Epithelial cell of prostate (primary cell): ENCODE measurements around the gene PLEKHA5.
"Not testable (repeated sequence)": the region's sequence is repeated elsewhere in the genome, so short reads cannot be mapped to it uniquely, and the experiment has no call there.

ENCODE experiments used
- DNase-seq: peaks from one replicate; pipeline ENCODE4 v3.0.0-alpha.2; 2011; ENCODE audit warnings: low read depth, low spot score
- H3K27ac ChIP-seq: fragments of 450-650 bp; 2 replicates; pipeline ENCODE4 v1.5.1; 2017; ENCODE audit warnings: mild to moderate bottlenecking

PLEKHA5 gene

GRCh38 chr12:19129486-19130223 lies at the start of gene PLEKHA5:
TSS of gene PLEKHA5 (plus strand) at chr12:19129733. CDS start at chr12:19129800, 67 bp downstream.
- no peak for DNase-seq
- H3K27ac ChIP-seq: peak within 1 kb of the TSS; percentile 89

GRCh38 chr12:19080918-19081317 lies 48.6 kb upstream of the PLEKHA5 start:
- H3K27ac ChIP-seq: no peak overlapping the region
- DNase-seq: no peak

- H3K27ac ChIP-seq: no peak overlapping the region
- DNase-seq: no peak
Observed at GRCh38 chr12:19082365-19082911, 47.1 kb upstream of the PLEKHA5 start.

- no peak overlapping the region for H3K27ac ChIP-seq
- DNase-seq: no peak
Observed at GRCh38 chr12:19084547-19084946, 45.0 kb upstream of the PLEKHA5 start.

GRCh38 chr12:19085090-19085489 lies 44.4 kb upstream of the PLEKHA5 start:
- DNase-seq: no peak
- H3K27ac ChIP-seq: no peak overlapping the region

GRCh38 chr12:19088606-19089005 lies 40.9 kb upstream of the PLEKHA5 start:
- DNase-seq: no peak

GRCh38 chr12:19092482-19092881 lies 37.1 kb upstream of the PLEKHA5 start:
- not testable (repeated sequence) for DNase-seq

More at GRCh38 chr12:19088606-19089005, 40.9 kb upstream of the PLEKHA5 start:
- no peak overlapping the region for H3K27ac ChIP-seq

GRCh38 chr12:19093218-19093617 lies 36.3 kb upstream of the PLEKHA5 start:
- DNase-seq: no peak
- H3K27ac ChIP-seq: no peak overlapping the region

More at GRCh38 chr12:19092482-19092881, 37.1 kb upstream of the PLEKHA5 start:
- H3K27ac ChIP-seq: not testable (repeated sequence)

GRCh38 chr12:19095331-19095730 lies 34.2 kb upstream of the PLEKHA5 start:
- H3K27ac ChIP-seq: no peak overlapping the region
- DNase-seq: no peak

- DNase-seq: no peak
- H3K27ac ChIP-seq: peak overlapping the region; percentile 77
Observed at GRCh38 chr12:19095756-19096480, 33.6 kb upstream of the PLEKHA5 start.

- DNase-seq: no peak
- H3K27ac ChIP-seq: no peak overlapping the region
Observed at GRCh38 chr12:19105463-19105862, 24.1 kb upstream of the PLEKHA5 start.

- no peak for DNase-seq
- no peak overlapping the region for H3K27ac ChIP-seq
Observed at GRCh38 chr12:19107750-19108149, 21.8 kb upstream of the PLEKHA5 start.

GRCh38 chr12:19110221-19110940 lies 19.2 kb upstream of the PLEKHA5 start:
- DNase-seq: no peak

GRCh38 chr12:19113464-19113863 lies 16.1 kb upstream of the PLEKHA5 start:
- DNase-seq: no peak
- H3K27ac ChIP-seq: no peak overlapping the region

More at GRCh38 chr12:19110221-19110940, 19.2 kb upstream of the PLEKHA5 start:
- no peak overlapping the region for H3K27ac ChIP-seq

- no peak for DNase-seq
Observed at GRCh38 chr12:19115285-19115684, 14.2 kb upstream of the PLEKHA5 start.

GRCh38 chr12:19119440-19119839 lies 10.1 kb upstream of the PLEKHA5 start:
- DNase-seq: no peak
- H3K27ac ChIP-seq: no peak overlapping the region

More at GRCh38 chr12:19115285-19115684, 14.2 kb upstream of the PLEKHA5 start:
- no peak overlapping the region for H3K27ac ChIP-seq

GRCh38 chr12:19120795-19121194 lies 8.7 kb upstream of the PLEKHA5 start:
- peak overlapping the region; percentile 53 for H3K27ac ChIP-seq
- no peak for DNase-seq

- H3K27ac ChIP-seq: peak overlapping the region; percentile 53
- DNase-seq: no peak
Observed at GRCh38 chr12:19121449-19122018, 8.0 kb upstream of the PLEKHA5 start.

- H3K27ac ChIP-seq: no peak overlapping the region
- no peak for DNase-seq
Observed at GRCh38 chr12:19125325-19125724, 4.2 kb upstream of the PLEKHA5 start.

- no peak overlapping the region for H3K27ac ChIP-seq
- DNase-seq: no peak
Observed at GRCh38 chr12:19127270-19127669, 2.3 kb upstream of the PLEKHA5 start.
